GM12878 (cell line): Measurements from ENCODE around the gene RAB15. TPM values are rescaled to one million over a fixed set of nuclear protein-coding genes. Genes with fewer than 3 reads are reported as not detected.

Experiments
- ATAC-seq: fragments of 200-7000 bp; cut with Tn5 transposase; 3 replicates; pipeline ENCODE4 v1.9.1; 2020; ENCODE audit warnings: mild to moderate bottlenecking, moderate library complexity
- BruUV-seq: library from RNA; stranded (reverse); fragments of 400-500 nt; replicated peaks from 2 replicates; lab custom pipeline; 2021; lab: Mats Ljungman, UMichigan
- CTCF ChIA-PET: fragments of 300-600 bp; sonication (Branson Sonifier 250); formaldehyde crosslinking; extraction: SDS; loops from one replicate; lab custom pipeline; 2021; ENCODE audit warnings: inconsistent platforms; lab: Yijun Ruan, JAX
- POLR2A ChIA-PET: fragments of 350-600 bp; formaldehyde crosslinking; extraction: SDS; loops from one replicate; lab custom pipeline; 2021; ENCODE audit warnings: inconsistent platforms; lab: Charles Lee
- RAD21 ChIA-PET: fragments of 300-600 bp; sonication (Branson Sonifier 250); formaldehyde crosslinking; loops from one replicate; lab custom pipeline; 2023; ENCODE audit warnings: antibody characterized with exemption; ENCODE audit not compliant: unreplicated experiment; lab: Charles Lee
- SMC1A ChIA-PET: fragments of 300-600 bp; sonication (Branson Sonifier 250); formaldehyde crosslinking; loops from one replicate; lab custom pipeline; 2023; ENCODE audit not compliant: unreplicated experiment, uncharacterized antibody; lab: Charles Lee
- DNase-seq: peaks from one replicate; pipeline ENCODE4 v3.0.0-alpha.2; 2011; ENCODE audit warnings: low read depth, low spot score
- FAIRE-seq: peaks from 3 replicates; lab custom pipeline; 2011; peaks lifted over from hg19 to GRCh38; lab: Jason Lieb, UNC
- H2AFZ ChIP-seq: 2 replicates; pipeline ENCODE4 v1.6.0; 2011; ENCODE audit warnings: low read depth, low read length, control low read depth; ENCODE audit not compliant: control insufficient read depth
- H3K27ac ChIP-seq: 2 replicates; pipeline ENCODE4 v1.5.1; 2011; ENCODE audit warnings: control low read depth; ENCODE audit not compliant: control insufficient read depth, insufficient read depth
- H3K27me3 ChIP-seq, 2 experiments: replicated peaks in 1 of 2; 2 replicates each; pipeline versions ENCODE4 v1.6.0 to v1.6.1; 2011; ENCODE audit warnings: low read length in 1 of 2; ENCODE audit not compliant: control insufficient read depth in 2 of 2, insufficient read depth in 2 of 2
- H3K36me3 ChIP-seq, 2 experiments: 2 replicates each; pipeline ENCODE4 v1.5.1; 2011; ENCODE audit warnings: low read length in 1 of 2; ENCODE audit not compliant: control insufficient read depth in 2 of 2, insufficient read depth in 2 of 2
- H3K4me1 ChIP-seq: 2 replicates; pipeline ENCODE4 v1.6.1; 2011; ENCODE audit warnings: mild to moderate bottlenecking, low read length, moderate library complexity, mixed read lengths; ENCODE audit not compliant: control insufficient read depth, insufficient read depth
- H3K4me2 ChIP-seq: 2 replicates; pipeline ENCODE4 v1.6.0; 2011; ENCODE audit warnings: control low read depth; ENCODE audit not compliant: control insufficient read depth, insufficient read depth
- H3K4me3 ChIP-seq: fragments of 200-600 bp; sonication (generic); 2 replicates; pipeline ENCODE4 v1.5.1; 2016
- H3K79me2 ChIP-seq: 2 replicates; pipeline ENCODE4 v1.6.0; 2011; ENCODE audit warnings: low read length; ENCODE audit not compliant: control insufficient read depth, insufficient read depth
- H3K9ac ChIP-seq: 2 replicates; pipeline ENCODE4 v1.8.0; 2011; ENCODE audit warnings: low read length, control low read depth, mixed read lengths; ENCODE audit not compliant: control insufficient read depth, insufficient read depth
- H3K9me3 ChIP-seq: replicated peaks from 3 replicates; pipeline ENCODE4 v1.5.1; 2011; ENCODE audit warnings: mild to moderate bottlenecking, low read length; ENCODE audit not compliant: control insufficient read depth, insufficient read depth
- H4K20me1 ChIP-seq: 2 replicates; pipeline ENCODE4 v1.6.0; 2011; ENCODE audit not compliant: control insufficient read depth, insufficient read depth
- BACH1 ChIP-seq: fragments of 450-650 bp; IDR thresholded peaks from 2 replicates; pipeline ENCODE4 v1.6.1; 2017; ENCODE audit warnings: mild to moderate bottlenecking, borderline replicate concordance
- CHD2 ChIP-seq: IDR thresholded peaks from 2 replicates; pipeline ENCODE4 v1.6.1; 2011; ENCODE audit warnings: low read depth, low read length, improper control_type of control experiment, borderline replicate concordance
- E4F1 ChIP-seq: fragments of 450-650 bp; IDR thresholded peaks from 2 replicates; pipeline ENCODE4 v1.6.1; 2018; ENCODE audit warnings: borderline replicate concordance, mild to moderate bottlenecking; ENCODE audit not compliant: partially characterized antibody
- EZH2 ChIP-seq: IDR thresholded peaks from 2 replicates; pipeline ENCODE4 v1.6.1; 2012; ENCODE audit warnings: low read depth, mild to moderate bottlenecking, control low read depth, inconsistent platforms, low read length, borderline replicate concordance; ENCODE audit not compliant: control insufficient read depth
- HDAC6 ChIP-seq: fragments of 200-600 bp; sonication (generic); IDR thresholded peaks from one replicate; pipeline ENCODE4 v1.8.0; 2017; ENCODE audit warnings: antibody characterized with exemption; ENCODE audit not compliant: unreplicated experiment
- IKZF1 ChIP-seq: fragments of 450-650 bp; conservative IDR thresholded peaks from 2 replicates; pipeline ENCODE4 v1.6.1; 2017; ENCODE audit warnings: antibody characterized with exemption, mild to moderate bottlenecking
- MAX ChIP-seq: IDR thresholded peaks from 2 replicates; pipeline ENCODE4 v1.6.1; 2012; ENCODE audit warnings: low read depth, low read length, improper control_type of control experiment
- MEF2B ChIP-seq: fragments of 450-650 bp; IDR thresholded peaks from 2 replicates; pipeline ENCODE4 v1.6.1; 2018; ENCODE audit warnings: mild to moderate bottlenecking, moderate library complexity; ENCODE audit not compliant: partially characterized antibody, poor library complexity, severe bottlenecking
- MTA2 ChIP-seq: fragments of 450-650 bp; IDR thresholded peaks from 2 replicates; pipeline ENCODE4 v1.6.1; 2016; ENCODE audit warnings: low read depth, mild to moderate bottlenecking, moderate library complexity
- NFYB ChIP-seq: IDR thresholded peaks from 2 replicates; pipeline ENCODE4 v1.6.1; 2011; ENCODE audit warnings: low read depth, mild to moderate bottlenecking, low read length, improper control_type of control experiment, moderate library complexity; ENCODE audit not compliant: insufficient read depth
- NKRF ChIP-seq: fragments of 450-650 bp; conservative IDR thresholded peaks from 2 replicates; pipeline ENCODE4 v1.6.1; 2017; ENCODE audit warnings: mild to moderate bottlenecking, moderate library complexity
- PAX5 ChIP-seq: IDR thresholded peaks from 2 replicates; pipeline ENCODE4 v1.6.1; 2011; ENCODE audit warnings: low read depth, low read length, borderline replicate concordance
- RAD51 ChIP-seq: fragments of 450-650 bp; IDR thresholded peaks from 2 replicates; pipeline ENCODE4 v1.6.1; 2016; ENCODE audit warnings: moderate library complexity, mild to moderate bottlenecking, inconsistent platforms
- STAT1 ChIP-seq: fragments of 450-650 bp; conservative IDR thresholded peaks from 2 replicates; pipeline ENCODE4 v1.6.1; 2014; ENCODE audit warnings: antibody characterized with exemption, mild to moderate bottlenecking
- ZBTB33 ChIP-seq: fragments of 450-650 bp; IDR thresholded peaks from 2 replicates; pipeline ENCODE4 v1.6.1; 2017; ENCODE audit warnings: mild to moderate bottlenecking
- ZSCAN29 ChIP-seq: fragments of 450-650 bp; IDR thresholded peaks from 2 replicates; pipeline ENCODE4 v1.6.1; 2017; ENCODE audit warnings: mild to moderate bottlenecking, moderate library complexity
- WGBS: methylation state at CpG from one replicate; pipeline ENCODE4 v1.1.6; 2016; ENCODE audit warnings: low lambda C conversion rate; ENCODE audit not compliant: insufficient replicate concordance, insufficient coverage; ENCODE audit errors: missing lambda C conversion rate; 5-methylcytosine and 5-hydroxymethylcytosine counted together
- in situ Hi-C: fragments of 300-500 bp; cut with MboI; formaldehyde crosslinking; loops from 9 replicates; pipeline ENCODE4 v1.14.3; 2018; ENCODE audit warnings: mixed read lengths
- intact Hi-C: fragments of 100-400 bp; cut with micrococcal nuclease; formaldehyde crosslinking; loops from one replicate; pipeline ENCODE4 v1.14.2; 2022; ENCODE audit not compliant: unreplicated experiment
- polyA plus RNA-seq, 11 experiments: library from polyadenylated mRNA; depleted of rRNA in 4 of 11; unstranded in 6 of 11; stranded (reverse) in 5 of 11; fragments of >200 nt; fragmentation: Nextera tagmentation in 4 of 11; fragmentation: Illumina TruSeq in 1 of 11; extraction: Ambion mirVana in 4 of 11; extraction: Trizol in 1 of 11; gene quantifications; 1 replicate in 1 of 11; 2 replicates in 10 of 11; pipeline versions ENCODE4 v1.2.1 to v1.2.3, GENCODE V29; 2011 to 2016; ENCODE audit warnings: inconsistent platforms in 2 of 11, missing spikeins in 2 of 11, low read depth in 1 of 11
- total RNA-seq, 4 experiments: library from RNA; depleted of rRNA in 3 of 4; stranded (reverse); fragments of >200 nt in 3 of 4; fragmentation: Illumina TruSeq in 1 of 4; extraction: Trizol in 1 of 4; gene quantifications; 2 replicates each; pipeline versions ENCODE4 v1.2.1 to v1.2.3, GENCODE V29; 2013 to 2021

The RAB15 gene
- total and polyA plus RNA-seq, 10 of the 15 experiments (the other 5 are each of a cell fraction or from before 2014, with no cell fraction given), result 0.32 to 3.9 (median 2.1) TPM

- TF ChIP-seq ZBTB33 (no peak), E4F1 (no peak), BACH1 (no peak)
- TF ChIP-seq, all 136 proteins: peak for 0
Observed at GRCh38 chr14:64940336-64940910, 31.7 kb downstream of the RAB15 start (continued).

- DNase-seq, result no peak
- ChIA-PET CTCF (interaction anchor here (0.6 to 1.4 kb wide), 4 partner anchors 13 to 116 kb away, joined by 3 to 4 read pairs (median 4); no protein-coding TSS in a partner anchor), POLR2A (no interaction called here), RAD21 (interaction anchor here (1.6 kb wide), 1 partner anchor 13 kb away, joined by 4 read pairs; no protein-coding TSS in a partner anchor), SMC1A (no interaction called here)
- Histone ChIP-seq H3K9me3 (no peaks in the 10 kb centered on the region), H3K36me3 (peaks cover 4 to 5% of the 10 kb centered on the region in 2 experiments), H3K27ac (no peak overlapping the region), H3K27me3 (no peaks in the 10 kb centered on the region), H3K4me3 (no peak overlapping the region), H2AFZ (no peak overlapping the region), H3K4me1 (no peaks in the 10 kb centered on the region), H3K9ac (no peak overlapping the region), H4K20me1 (no peaks in the 10 kb centered on the region), H3K4me2 (no peak overlapping the region), H3K79me2 (no peaks in the 10 kb centered on the region)
- WGBS, result 80% methylated on average over 3 of the region's 3 CpGs
- no TSS peak for BruUV-seq
- intact Hi-C loops (no loop called here), in situ Hi-C loops (no loop called here)
- no peak for ATAC-seq
- no peak for FAIRE-seq
- TF ChIP-seq NKRF (no peak), PAX5 (no peak), MEF2B (no peak), MTA2 (no peak), RAD51 (no peak), STAT1 (no peak), MAX (no peak), ZSCAN29 (no peak), EZH2 (no peak), CHD2 (no peak), IKZF1 (no peak), HDAC6 (no peak), NFYB (no peak)
Observed at GRCh38 chr14:64939817-64940190, 32.3 kb downstream of the RAB15 start.
